Dermis microvascular lymphatic vessel endothelial cell (primary cell): ENCODE measurements around the gene SPATA1. TPM values are rescaled to one million over a fixed set of nuclear protein-coding genes. Genes with fewer than 3 reads are reported as not detected.
"Not testable (repeated sequence)": the region's sequence is repeated elsewhere in the genome, so short reads cannot be mapped to it uniquely, and the experiment has no call there.

Experiments
- DNase-seq, 2 donors: peaks; one replicate each; pipeline versions ENCODE4 v3.0.0 to v3.0.0-alpha.2; 2010; ENCODE audit warnings: low read depth in 2 of 2
- total RNA-seq: library from RNA; depleted of rRNA; stranded (reverse); fragments of >200 nt; gene quantifications from 2 replicates; pipeline ENCODE4 v1.2.1, GENCODE V29; 2014

The SPATA1 gene
- total RNA-seq, result 0.13 and 0.38 TPM in 2 replicates

GRCh38 chr1:84506002-84506728, at the start of gene SPATA1, which contains the start of gene GNG5:
SPATA1 (plus strand) TSS chr1:84506386; CDS start chr1:84516360, 9,974 bp downstream.
GNG5 (minus strand) TSS chr1:84506581; CDS start chr1:84506091, 490 bp downstream.
- peak; percentile 92 to 97 for DNase-seq

DNA sequence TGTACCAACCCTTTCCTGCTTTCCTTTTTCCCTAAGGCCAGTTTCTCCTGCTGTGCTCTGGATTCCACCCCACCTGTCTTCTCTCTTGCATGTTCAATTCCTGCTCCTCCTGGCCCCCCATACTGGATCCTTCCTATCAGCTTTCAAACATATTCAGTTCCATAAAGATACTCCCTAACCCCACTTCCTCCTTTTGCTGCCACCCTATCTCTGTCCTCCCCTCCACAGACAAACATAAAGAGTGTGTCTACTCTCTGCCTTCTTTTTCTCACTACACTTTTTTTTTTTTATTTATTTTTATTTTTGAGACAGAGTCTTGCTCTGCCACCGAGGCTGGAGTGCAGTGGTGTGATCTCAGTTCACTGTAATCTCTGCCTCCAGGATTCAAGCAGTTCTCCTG, 44.1 kb upstream of the SPATA1 start:
- DNase-seq, result no peak

DNA sequence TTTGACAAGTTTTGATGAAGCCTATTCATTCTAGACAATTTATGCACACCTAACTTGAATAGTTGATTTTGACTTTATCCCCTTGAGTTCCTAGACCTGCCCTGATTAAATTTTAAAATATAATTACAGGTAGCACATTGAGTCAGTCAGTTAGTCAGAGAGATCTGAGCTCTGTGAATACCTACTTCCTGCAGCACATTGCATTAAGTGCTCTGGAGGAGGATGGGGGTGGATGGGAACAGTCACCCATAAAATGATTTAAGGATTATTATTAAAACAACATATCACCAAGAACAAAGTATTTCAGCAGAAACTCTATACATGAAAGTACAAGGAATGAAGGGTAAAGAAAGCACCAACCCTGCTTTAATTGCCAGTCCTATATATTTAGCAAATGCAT, 38.9 kb upstream of the SPATA1 start:
- no peak for DNase-seq

DNA sequence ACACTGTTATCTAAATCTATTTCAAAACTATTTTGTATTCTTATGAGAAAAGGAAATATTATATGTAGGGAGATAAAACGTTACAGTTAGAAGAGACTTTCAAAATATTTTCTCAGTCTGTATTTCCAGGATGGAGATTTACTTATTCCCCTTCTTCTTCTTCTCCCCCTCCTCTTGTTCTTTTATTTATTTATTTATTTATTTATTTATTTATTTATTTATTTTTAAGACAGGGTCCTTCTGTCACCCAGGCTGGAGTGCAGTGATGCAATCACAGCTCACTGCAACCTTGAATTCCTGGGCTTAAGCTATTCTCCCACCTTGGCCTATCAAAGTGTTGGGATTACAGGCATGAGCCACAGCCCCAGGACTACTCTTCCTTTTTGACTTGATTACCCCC, 30.0 kb upstream of the SPATA1 start:
- no peak for DNase-seq

DNA sequence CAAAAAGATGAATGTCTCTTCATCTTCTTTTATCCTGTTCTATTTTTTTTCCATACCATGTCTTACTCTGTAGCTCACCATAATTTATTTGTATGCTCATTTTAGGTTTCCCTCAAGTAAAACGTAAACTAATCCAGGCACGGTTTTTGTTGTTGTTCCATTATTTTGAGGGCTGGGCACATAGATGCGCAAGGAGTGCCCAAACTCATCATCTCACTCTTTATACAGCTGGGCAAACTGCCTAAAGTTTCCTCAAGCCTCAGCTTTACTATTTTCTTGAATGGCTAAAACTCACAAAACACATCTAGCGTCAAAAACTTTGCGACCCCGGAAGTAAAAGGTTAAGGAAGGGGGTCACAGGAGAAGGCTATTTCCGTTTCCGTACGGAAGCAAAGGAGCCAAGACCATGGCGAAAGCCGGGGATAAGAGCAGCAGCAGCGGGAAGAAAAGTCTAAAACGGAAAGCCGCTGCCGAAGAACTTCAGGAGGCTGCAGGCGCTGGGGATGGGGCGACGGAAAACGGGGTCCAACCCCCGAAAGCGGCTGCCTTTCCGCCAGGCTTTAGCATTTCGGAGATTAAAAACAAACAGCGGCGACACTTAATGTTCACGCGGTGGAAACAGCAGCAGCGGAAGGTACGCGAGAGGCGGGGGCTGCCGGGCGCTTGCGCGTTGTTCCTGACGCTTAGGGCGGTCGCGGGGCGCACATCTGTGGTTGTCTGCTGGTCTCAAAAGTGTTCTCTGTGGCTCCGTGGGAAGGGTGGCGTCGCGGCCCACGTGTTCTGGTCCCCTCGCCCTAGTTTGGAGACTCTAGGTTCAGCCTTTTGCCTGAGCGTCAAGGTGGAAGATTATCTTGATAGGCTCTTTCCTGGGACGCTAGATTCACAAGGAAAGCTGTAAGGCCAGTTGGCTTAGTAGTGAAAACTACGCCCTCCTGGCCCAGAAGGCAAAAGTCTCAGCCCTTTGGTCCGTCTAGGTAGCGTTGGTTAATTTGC, 27.0 kb upstream of the SPATA1 start, which contains the start of gene RPF1:
RPF1 (plus strand) TSS at position 391 of the 993 bp plus-strand sequence; CDS start at position 407, 16 bp downstream.
- peak; percentile 68 to 79 for DNase-seq

- DNase-seq, result peak in 1 of 2 donors; percentile 4
These were observed 26.2 kb upstream of the SPATA1 start for GRCh38 chr1:84479998-84480397.

DNA sequence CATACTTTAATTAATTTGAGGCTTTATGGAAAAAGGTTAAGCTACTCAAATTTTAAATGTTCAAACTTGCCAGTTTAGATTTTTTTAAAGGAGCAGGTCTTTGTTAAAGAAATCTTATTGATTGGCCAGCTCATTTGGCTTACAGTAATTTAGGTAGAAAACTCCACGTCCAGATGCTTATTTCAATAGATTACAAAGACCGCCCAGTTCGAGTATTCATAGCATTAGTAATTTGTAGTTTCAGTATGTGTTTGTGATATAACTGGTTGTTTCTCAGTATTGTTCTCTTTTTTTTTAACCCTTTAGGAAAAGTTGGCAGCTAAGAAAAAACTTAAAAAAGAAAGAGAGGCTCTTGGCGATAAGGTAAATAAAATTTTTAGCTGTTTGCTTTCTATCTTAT, 25.5 kb upstream of the SPATA1 start:
- DNase-seq, result no peak

- no peak for DNase-seq
These were observed 24.9 kb upstream of the SPATA1 start for GRCh38 chr1:84481317-84481716.

GRCh38 chr1:84488107-84488506, 18.1 kb upstream of the SPATA1 start:
- no peak for DNase-seq

DNA sequence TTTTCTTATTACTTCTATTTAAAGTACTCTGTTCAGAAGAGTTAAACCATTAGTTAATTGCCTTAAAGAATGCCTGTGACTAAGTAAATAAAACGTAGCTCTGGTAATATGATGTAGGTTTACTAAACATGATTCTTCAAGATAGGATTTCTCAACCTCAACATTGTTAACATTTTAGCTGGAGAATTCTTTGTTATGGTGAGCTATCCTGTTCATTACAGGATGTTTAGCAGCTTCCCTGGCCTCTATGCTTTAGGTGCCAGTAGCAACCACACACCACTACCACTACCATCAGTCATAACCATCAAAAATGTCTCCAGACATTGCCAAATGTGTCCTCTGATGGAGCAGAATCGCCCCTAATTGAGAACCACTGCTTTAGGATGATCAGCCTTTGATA, 16.4 kb upstream of the SPATA1 start:
- DNase-seq, result no peak

DNA sequence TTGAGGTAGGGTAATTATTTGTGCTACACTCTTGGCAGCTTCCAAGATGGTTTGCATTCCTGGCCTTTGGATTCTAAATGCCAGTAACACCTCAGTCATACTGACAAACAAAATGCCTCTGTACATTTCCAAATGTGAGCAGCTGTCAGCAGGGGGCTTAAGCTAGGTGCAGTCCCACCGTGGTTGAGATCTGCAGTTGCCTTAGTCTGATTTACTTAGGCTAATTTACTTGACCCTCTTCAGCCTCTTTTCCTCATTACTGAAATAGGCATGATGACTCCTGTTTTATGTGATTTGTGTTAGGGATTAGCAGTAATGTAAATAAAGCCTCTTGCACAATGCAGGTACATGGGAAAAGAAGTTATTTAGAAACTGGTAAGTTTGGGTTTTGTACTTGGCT, 13.5 kb upstream of the SPATA1 start:
- no peak for DNase-seq

DNA sequence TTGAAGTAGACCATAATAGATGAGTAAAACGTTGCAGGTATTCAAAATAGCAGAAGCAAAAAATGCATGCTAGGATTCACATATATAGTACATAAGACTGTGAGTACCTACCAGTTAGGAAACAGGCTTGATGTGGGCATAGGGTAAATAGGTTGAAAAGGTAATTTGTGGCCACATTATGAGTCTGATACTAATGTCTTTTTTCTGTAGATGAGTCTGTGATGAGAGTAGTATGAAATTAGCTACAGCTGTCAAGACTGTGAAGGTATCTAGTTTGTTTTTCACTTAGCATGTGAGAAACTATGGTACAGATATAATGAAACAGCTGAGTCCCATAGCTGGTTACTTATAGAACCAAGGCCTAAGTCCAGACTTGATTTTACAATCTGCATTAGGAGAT, 12.4 kb upstream of the SPATA1 start:
- DNase-seq, result no peak

- no peak for DNase-seq
These were observed 9.7 kb upstream of the SPATA1 start for GRCh38 chr1:84496498-84496897.

GRCh38 chr1:84497631-84498275, 8.4 kb upstream of the SPATA1 start:
- DNase-seq, result no peak

GRCh38 chr1:84502927-84503326, 3.3 kb upstream of the SPATA1 start:
- no peak for DNase-seq

DNA sequence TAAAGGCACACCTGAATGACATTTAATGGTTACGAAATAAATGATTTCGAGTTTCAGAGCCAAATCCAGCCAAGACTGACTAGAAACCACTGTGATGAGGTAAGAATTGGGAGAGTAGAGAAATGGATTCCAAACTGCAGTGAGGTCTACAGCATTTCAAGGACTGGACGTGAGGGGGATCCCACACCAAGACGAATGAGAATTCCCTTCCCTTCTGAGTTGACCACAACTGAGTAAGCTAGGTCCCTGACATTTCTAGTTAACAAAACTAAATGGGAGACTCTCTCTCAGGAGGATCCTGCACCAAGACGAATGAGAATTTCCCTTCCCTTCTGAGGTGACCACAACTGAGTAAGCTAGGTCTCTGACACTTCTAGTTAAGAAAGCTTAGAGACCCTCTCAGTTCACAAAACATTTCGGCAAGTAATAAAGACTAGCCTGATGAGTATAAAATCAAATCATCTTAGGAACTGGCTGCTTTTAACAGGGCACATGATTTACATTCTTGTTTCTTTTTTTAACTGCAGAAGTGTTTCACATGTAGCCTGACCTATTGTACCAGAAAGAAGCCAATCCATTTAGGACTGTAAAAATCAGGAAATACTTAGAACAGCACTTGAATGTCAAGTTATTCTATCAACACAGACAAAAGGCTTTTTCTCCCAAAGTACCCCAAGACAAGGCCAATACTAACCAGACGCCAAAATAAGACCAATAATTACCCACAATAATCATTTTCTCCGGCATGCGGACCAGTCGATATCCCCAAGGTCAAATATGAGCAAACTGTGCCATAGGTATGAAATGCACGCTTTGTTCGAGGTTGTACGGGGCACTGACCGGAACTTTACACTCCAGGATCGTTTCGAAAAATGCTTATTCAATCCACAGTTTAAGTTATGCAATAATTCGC, 1.4 kb upstream of the SPATA1 start:
- peak; percentile 10 to 35 for DNase-seq

GRCh38 chr1:84505493-84506001, 639 bp upstream of the SPATA1 start:
- peak; percentile 17 to 76 for DNase-seq

GRCh38 chr1:84506729-84507453, 705 bp downstream of the SPATA1 start:
- peak; percentile 25 to 34 for DNase-seq

DNA sequence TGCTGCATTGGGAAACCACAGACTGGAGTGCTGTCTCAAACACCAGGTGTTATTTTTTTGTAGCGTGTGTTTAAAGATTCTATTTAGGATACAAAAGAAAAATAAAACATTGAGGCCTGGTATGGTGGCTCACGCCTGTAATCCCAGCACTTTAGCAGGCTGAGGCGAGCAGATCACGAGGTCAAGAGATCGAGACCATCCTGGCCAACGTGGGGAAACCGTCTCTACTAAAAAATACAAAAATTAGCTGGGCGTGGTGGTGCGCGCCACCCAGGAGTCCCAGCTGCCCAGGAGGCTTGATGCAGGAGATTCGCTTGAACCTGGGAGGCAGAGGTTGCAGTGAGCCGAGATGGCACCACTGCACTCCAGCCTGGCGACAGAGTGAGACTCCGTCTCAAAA, 1.7 kb downstream of the SPATA1 start:
- DNase-seq, result not testable (repeated sequence)

DNA sequence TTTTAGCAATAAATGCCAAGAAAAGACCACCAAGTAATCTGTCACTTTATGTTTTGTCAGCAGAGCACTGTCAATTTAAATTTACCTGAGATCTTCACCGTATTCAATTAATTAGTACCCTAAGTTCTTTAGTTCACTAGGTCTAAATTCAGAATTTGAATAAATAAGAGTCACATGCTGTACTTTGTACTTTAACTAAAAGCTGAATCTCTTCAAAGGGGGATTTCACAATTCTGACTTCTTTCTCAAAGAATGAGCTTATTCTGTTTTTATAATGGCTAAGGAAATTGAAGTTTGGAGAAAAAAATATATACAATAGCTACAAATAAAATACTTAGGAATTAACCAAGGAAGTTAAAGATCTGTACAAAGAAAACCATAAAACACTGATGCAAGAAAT, 2.3 kb downstream of the SPATA1 start:
- no peak for DNase-seq
